ENCODE results near the gene BCO2.

DNA sequence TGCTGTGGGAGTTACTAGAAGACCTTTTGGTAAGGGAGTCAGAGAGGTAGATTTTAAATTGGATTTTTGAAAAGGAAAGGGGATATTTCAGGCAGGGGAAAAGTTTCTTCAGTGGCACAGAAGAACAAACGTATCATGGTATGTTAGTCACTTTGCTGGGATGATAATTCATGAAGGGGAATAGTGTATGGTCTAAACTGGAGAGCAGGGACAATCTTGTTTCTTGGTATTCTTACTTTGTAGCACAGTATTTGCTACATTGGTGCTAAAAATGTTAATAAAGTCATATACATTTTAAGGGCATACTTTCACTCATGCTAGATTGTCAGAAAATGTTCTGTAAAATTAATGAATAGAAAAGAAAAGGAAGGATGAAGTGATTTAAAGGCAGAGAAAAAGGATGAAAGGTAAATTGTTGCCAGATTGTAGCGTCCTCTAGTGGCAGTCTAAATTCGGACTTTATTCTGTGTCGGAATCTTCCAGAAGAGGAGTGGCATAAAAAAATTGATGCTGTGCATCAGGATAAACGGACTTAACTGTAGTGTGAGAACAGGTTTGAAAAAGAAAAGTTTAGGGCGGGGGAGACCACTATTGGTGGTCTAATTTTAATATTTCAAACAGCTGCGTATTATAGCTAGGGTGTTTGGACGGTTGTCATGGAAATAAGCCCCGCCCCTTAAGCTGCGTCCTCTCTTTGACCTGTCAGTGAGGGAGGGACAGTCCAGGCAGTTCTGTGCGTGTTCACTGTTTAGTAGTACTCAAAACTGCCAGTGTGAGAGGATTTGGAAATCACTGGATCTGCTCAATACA lies at the start of gene BCO2:
- peak; percentile 66 to 75 for TF ChIP-seq CTCF (IDR thresholded peaks at IDR 0.05)
- no peak for TF ChIP-seq POLR2AphosphoS5 (IDR thresholded peaks at IDR 0.05)
- no peak for TF ChIP-seq POLR2A (IDR thresholded peaks at IDR 0.05)
- TF ChIP-seq EP300 (IDR thresholded peaks at IDR 0.05): no peak
